ENCODE data around the gene ENTPD6. TPM values are rescaled to one million over a fixed set of nuclear protein-coding genes. Genes with fewer than 3 reads are reported as not detected.
A peak's percentile ranks its signal among the peaks of the same experiment; 100 is the strongest.

The ENTPD6 gene
- polyA plus RNA-seq, 3 donors = 36.2 to 120 (median 47.0) TPM

DNA sequence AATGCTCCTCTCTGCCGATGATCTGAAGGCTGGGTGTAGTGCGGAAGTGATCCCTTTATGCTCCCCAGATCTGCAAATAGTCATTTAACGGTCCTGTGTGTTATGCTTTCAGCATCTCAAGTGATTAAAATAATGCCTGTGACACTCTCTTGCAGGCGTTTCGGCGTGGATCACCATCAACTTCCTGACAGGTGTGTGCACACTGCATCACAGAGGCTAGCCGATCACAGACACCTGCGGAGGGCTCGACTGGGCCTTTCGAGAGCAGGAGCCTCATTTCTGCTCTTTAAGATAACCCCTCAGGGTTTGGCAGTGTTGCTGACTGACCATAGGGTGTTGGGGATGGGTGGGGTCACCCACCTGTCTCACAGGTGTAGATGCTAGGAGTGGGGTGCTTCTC is 20.0 kb downstream of the ENTPD6 start:
- Histone ChIP-seq H3K4me1 (ENCODE audit: control insufficient read depth in 1 of 2, insufficient read depth in 2 of 2, low read length in 2 of 2) (no peaks in the 10 kb centered on the region), H3K79me2 (ENCODE audit: insufficient read depth, low read length) (no peaks in the 10 kb centered on the region), H3K27ac (ENCODE audit: low read depth in 1 of 2, low read length in 2 of 2) (no peak overlapping the region), H4K20me1 (ENCODE audit: insufficient read depth, low read length) (no peaks in the 10 kb centered on the region), H3K9ac (ENCODE audit: insufficient read depth, low read length, poor library complexity, severe bottlenecking) (no peak overlapping the region), H3K4me3 (replicated peaks in 1 of 3; ENCODE audit: low read depth in 2 of 3, low read length in 3 of 3) (no peak overlapping the region), H3K4me2 (replicated peaks; ENCODE audit: extremely low read depth, low read length, poor library complexity, severe bottlenecking) (no peak overlapping the region), H3K36me3 (replicated peaks in 1 of 2; ENCODE audit: control insufficient read depth in 1 of 2, insufficient read depth in 2 of 2, low read length in 2 of 2) (peaks cover 80 to 96% of the 10 kb centered on the region in 2 donors), H3K9me3 (replicated peaks in 1 of 2; ENCODE audit: control insufficient read depth in 1 of 2, insufficient read depth in 1 of 2, low read length in 2 of 2) (no peaks in the 10 kb centered on the region), H2AFZ (ENCODE audit: insufficient read depth, low read depth, low read length, poor library complexity, severe bottlenecking) (no peak overlapping the region), H3K27me3 (ENCODE audit: control insufficient read depth in 2 of 2, insufficient read depth in 2 of 2, low read length in 2 of 2) (no peaks in the 10 kb centered on the region)
- Mint-ChIP-seq H3K9me3 (no peaks in the 10 kb centered on the region), H3K4me3 (no peak overlapping the region), H3K27ac (peak overlapping the region in 1 of 7 donors; percentile 3), H3K4me1 (no peaks in the 10 kb centered on the region), H3K27me3 (ENCODE audit: low read depth in 3 of 3) (peaks cover 0 to 2% (median 0%) of the 10 kb centered on the region in 3 donors), H3K36me3 (peaks cover 70 to 92% of the 10 kb centered on the region in 2 donors)
- intact Hi-C loops (cut with micrococcal nuclease) = no loop called here
- no peak for DNase-seq
- WGBS (ENCODE audit: insufficient coverage) = 98% methylated on average over 9 of the region's 10 CpGs
- no peak for TF ChIP-seq CTCF (IDR thresholded peaks at IDR 0.05)

DNA sequence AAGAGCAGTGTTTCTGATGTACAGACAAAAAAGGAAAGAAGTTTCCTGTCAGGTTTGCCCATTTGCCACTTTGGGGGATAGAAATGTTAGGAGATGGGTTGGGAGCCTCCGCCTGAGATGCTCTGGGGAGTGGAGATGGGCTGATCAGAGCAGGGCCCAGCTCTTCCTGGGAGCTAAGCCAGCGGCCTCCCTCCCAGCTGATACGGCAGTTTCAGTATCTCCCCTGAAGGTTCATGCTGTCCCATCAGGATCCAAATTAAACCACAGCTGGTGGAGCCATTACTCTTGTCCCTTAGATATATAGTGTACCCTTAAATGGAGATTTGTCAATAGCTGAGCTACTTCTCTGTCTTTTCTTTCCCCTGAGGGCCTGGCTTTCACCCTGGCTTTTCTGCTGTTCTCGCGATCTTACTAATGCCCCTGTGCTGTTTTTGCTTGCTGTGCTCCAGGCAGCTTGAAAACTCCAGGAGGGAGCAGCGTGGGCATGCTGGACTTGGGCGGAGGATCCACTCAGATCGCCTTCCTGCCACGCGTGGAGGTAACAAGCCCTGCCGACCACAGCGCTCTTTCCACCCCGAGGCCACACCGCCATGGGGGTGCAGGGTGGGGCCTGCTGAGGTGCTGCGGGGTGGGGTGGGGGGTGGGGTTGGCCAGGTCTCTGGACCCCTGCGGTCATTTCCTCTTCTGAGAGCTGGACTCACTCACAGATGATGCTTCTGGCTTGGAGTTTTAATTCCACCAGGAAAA is 20.9 kb downstream of the ENTPD6 start:
- no peak for DNase-seq
- no peaks in the 10 kb centered on the region for H3K79me2 ChIP-seq (ENCODE audit: insufficient read depth, low read length)
- Mint-ChIP-seq H3K27ac (peak overlapping the region in 1 of 7 donors; percentile 73), H3K27me3 (ENCODE audit: low read depth in 3 of 3) (peaks cover 0 to 2% (median 0%) of the 10 kb centered on the region in 3 donors), H3K4me3 (no peak overlapping the region), H3K4me1 (no peaks in the 10 kb centered on the region), H3K9me3 (no peaks in the 10 kb centered on the region), H3K36me3 (peaks cover 74 to 97% of the 10 kb centered on the region in 2 donors)
- H4K20me1 ChIP-seq (ENCODE audit: insufficient read depth, low read length) = no peaks in the 10 kb centered on the region
- TF ChIP-seq CTCF (IDR thresholded peaks at IDR 0.05) = no peak
- no peak overlapping the region for H3K9ac ChIP-seq (ENCODE audit: insufficient read depth, low read length, poor library complexity, severe bottlenecking)
- intact Hi-C loops (cut with micrococcal nuclease) = no loop called here
- no peak overlapping the region for H2AFZ ChIP-seq (ENCODE audit: insufficient read depth, low read depth, low read length, poor library complexity, severe bottlenecking)
- WGBS (ENCODE audit: insufficient coverage) = 93% methylated on average over 13 of the region's 16 CpGs
- H3K27ac ChIP-seq (ENCODE audit: low read depth in 1 of 2, low read length in 2 of 2) = no peak overlapping the region
- no peak overlapping the region for H3K4me3 ChIP-seq (replicated peaks in 1 of 3; ENCODE audit: low read depth in 2 of 3, low read length in 3 of 3)
- H3K4me1 ChIP-seq (ENCODE audit: control insufficient read depth in 1 of 2, insufficient read depth in 2 of 2, low read length in 2 of 2) = no peaks in the 10 kb centered on the region
- H3K27me3 ChIP-seq (ENCODE audit: control insufficient read depth in 2 of 2, insufficient read depth in 2 of 2, low read length in 2 of 2) = no peaks in the 10 kb centered on the region
- H3K36me3 ChIP-seq (replicated peaks in 1 of 2; ENCODE audit: control insufficient read depth in 1 of 2, insufficient read depth in 2 of 2, low read length in 2 of 2) = peaks cover 80 to 94% of the 10 kb centered on the region in 2 donors
- no peaks in the 10 kb centered on the region for H3K9me3 ChIP-seq (replicated peaks in 1 of 2; ENCODE audit: control insufficient read depth in 1 of 2, insufficient read depth in 1 of 2, low read length in 2 of 2)
- no peak overlapping the region for H3K4me2 ChIP-seq (replicated peaks; ENCODE audit: extremely low read depth, low read length, poor library complexity, severe bottlenecking)
